GM18858 (cell line): ENCODE results near the gene DUSP9.
A peak's percentile ranks its signal among the peaks of the same experiment; 100 is the strongest.
"Not testable (repeated sequence)": the region's sequence is repeated elsewhere in the genome, so short reads cannot be mapped to it uniquely, and the experiment has no call there.

Experiments
- ATAC-seq: cut with Tn5 transposase; IDR thresholded peaks from one replicate; pipeline ENCODE4 v1.9.1; 2021; ENCODE audit not compliant: unreplicated experiment

DUSP9 gene

GRCh38 chrX:153646620-153647373 is at the start of gene DUSP9:
Gene DUSP9, plus strand, starts transcription at chrX:153647203. Its CDS starts 751 bp downstream, at chrX:153647954.
- ATAC-seq, result no peak

- peak; percentile 26 for ATAC-seq
These were observed 48.3 kb upstream of the DUSP9 start, which contains the start of gene CCNQ for GRCh38 chrX:153598541-153599191. Gene CCNQ, minus strand, starts transcription at chrX:153599139. Its CDS starts 66 bp downstream, at chrX:153599073.

GRCh38 chrX:153599192-153600031 is 47.6 kb upstream of the DUSP9 start:
- peak; percentile 67 for ATAC-seq

GRCh38 chrX:153600032-153600373 is 47.0 kb upstream of the DUSP9 start:
- ATAC-seq, result no peak

- ATAC-seq, result no peak
These were observed 46.1 kb upstream of the DUSP9 start for GRCh38 chrX:153600921-153601320.

- no peak for ATAC-seq
These were observed 45.4 kb upstream of the DUSP9 start for GRCh38 chrX:153601511-153602110.

- ATAC-seq, result no peak
These were observed 44.4 kb upstream of the DUSP9 start for GRCh38 chrX:153602601-153603000.

GRCh38 chrX:153603131-153603656 is 43.8 kb upstream of the DUSP9 start:
- no peak for ATAC-seq

GRCh38 chrX:153604666-153605380 is 42.2 kb upstream of the DUSP9 start:
- not testable (repeated sequence) for ATAC-seq

- ATAC-seq, result no peak
These were observed 40.5 kb upstream of the DUSP9 start for GRCh38 chrX:153606503-153606902.

GRCh38 chrX:153608376-153608775 is 38.6 kb upstream of the DUSP9 start:
- ATAC-seq, result no peak

- no peak for ATAC-seq
These were observed 38.2 kb upstream of the DUSP9 start for GRCh38 chrX:153608806-153609205.

GRCh38 chrX:153609917-153610835 is 36.8 kb upstream of the DUSP9 start:
- no peak for ATAC-seq

- ATAC-seq, result no peak
These were observed 36.2 kb upstream of the DUSP9 start for GRCh38 chrX:153610836-153611213.

- ATAC-seq, result no peak
These were observed 35.5 kb upstream of the DUSP9 start for GRCh38 chrX:153611298-153612095.

GRCh38 chrX:153612413-153612812 is 34.6 kb upstream of the DUSP9 start:
- ATAC-seq, result no peak

- no peak for ATAC-seq
These were observed 32.2 kb upstream of the DUSP9 start for GRCh38 chrX:153614818-153615217.

- ATAC-seq, result no peak
These were observed 26.4 kb upstream of the DUSP9 start for GRCh38 chrX:153620576-153620975.
